Kidney tubule cell (primary cell): ENCODE results near the gene INPP5D.

Source experiments
- DNase-seq: peaks from one replicate; pipeline ENCODE4 v3.0.0-alpha.2; 2018; ENCODE audit warnings: low spot score

Gene INPP5D

GRCh38 chr2:233209533-233210171, 149.5 kb downstream of the INPP5D start:
- DNase-seq: peak; percentile 94

- no peak for DNase-seq
Measured at GRCh38 chr2:233210281-233210680, 150.1 kb downstream of the INPP5D start.

DNA sequence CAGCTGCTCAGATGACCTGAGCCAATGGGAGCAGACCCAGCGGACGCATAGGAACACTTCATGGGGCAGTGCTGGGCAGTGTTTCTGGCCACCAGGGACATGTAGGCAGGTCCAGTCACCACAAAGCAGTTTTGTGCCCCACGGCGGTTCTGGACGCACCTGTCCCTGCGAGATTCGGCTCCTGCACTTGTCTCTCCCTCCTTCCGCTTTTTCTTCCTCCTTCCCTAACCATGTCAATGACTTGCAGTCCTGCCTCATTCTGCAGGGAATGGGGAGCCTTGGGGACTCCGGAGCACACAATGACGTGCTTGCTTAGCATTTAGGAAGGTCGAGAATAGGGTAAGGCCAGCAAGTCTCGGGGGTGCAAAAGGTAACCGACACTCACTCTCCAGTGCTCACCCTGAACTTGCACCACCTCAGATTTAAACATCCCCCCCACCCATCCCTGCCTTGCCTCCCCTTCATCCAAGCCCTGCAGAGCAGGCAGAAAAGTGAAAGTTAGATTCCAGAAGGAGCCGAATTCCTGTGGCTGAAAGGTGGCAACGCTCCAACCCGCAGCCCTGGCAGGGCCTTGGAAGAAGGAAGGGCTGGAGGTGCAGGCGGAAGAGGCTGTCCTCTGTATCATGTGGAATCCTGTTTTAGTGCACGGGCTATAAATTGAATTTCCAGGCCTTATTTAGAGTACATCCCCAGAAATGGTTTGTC, 150.9 kb downstream of the INPP5D start:
- DNase-seq: peak; percentile 91

DNA sequence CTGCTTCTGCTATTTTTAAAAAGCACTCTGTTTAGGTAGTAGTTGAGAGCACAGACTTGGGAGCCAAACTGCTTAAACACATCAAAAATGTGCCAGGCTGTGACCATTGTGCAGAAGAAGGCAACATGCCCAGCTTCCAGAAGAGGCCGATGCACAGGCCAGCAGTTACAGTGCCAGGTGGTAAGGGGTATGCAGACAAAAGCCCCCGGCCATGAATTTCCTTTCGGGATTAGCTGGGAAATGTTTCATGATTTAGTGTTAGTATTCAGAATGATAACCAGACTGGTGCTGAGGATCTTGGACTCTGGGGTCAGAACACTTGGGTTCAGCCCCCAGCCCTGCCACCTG, 151.4 kb downstream of the INPP5D start:
- DNase-seq: no peak

DNA sequence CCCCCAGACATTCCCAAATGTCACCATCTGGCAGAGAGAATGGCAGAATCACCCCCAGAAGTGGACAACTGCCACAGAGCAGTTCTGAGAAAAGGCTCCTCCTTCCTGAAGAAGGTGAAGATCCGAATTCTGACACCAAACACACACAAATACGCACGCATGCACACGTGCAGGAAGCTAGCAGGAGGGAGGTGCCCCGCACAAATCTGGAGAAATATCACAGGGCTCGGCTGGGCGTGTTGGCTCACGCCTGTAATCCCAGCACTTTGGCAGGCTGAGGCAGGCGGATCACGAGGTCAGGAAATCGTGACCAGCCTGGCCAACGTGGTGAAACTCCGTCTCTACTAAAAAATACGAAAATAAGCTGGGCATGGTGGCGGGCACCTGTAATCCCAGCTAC, 152.9 kb downstream of the INPP5D start:
- DNase-seq: no peak

GRCh38 chr2:233213975-233214374, 153.8 kb downstream of the INPP5D start:
- no peak for DNase-seq

GRCh38 chr2:233217892-233218377, 157.8 kb downstream of the INPP5D start:
- no peak for DNase-seq

GRCh38 chr2:233218836-233219235, 158.7 kb downstream of the INPP5D start:
- DNase-seq: no peak

DNA sequence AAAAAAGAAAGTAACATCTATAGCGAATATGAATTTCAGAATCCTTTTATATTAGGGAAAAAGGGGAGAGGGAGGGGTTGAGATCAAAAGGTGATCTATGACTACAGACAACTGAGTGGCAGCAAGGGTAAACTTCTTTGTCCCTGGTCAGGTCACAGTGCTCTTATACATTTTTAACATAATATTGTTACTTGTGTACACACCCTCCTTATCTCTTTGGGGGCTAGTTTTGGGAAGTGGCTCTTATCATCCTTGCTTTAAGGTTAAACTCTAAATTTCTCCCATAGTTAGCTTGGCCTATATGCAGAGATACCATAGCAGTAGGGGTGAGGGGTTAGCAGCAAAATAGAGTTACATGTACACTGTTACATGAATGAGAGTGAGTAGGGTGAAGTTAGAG, 159.7 kb downstream of the INPP5D start:
- no peak for DNase-seq

DNA sequence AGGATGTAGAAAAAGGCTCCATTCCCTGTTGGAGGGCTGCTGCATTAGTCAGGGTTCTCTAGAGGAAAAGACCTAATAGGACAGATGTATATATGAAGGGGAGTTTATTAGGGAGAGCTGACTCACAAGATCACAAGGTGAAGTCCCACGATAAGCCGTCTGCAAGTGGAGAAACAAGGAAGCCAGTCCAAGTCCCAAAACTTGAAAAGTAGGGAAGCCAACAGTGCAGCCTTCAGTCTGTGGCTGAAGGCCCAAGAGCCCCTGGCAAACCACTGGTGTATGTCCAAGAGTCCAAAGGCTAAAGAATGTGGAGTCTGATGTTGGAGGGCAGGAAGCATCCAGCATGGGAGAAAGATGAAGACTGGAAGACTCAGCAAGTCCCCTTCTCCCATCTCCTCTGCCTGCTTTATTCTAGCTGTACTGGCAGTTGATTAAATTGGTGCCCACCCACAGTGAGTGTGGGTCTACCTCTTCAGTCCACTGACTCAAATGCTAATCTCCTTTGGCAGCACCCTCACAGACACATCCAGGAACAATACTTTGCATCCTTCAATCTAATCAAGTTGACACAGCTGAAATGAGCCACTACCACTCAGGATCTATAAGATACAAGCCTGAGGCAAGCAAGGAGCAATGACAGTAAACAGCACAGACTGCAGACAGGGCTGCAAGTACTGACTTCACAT, 161.4 kb downstream of the INPP5D start:
- DNase-seq: peak; percentile 9

DNA sequence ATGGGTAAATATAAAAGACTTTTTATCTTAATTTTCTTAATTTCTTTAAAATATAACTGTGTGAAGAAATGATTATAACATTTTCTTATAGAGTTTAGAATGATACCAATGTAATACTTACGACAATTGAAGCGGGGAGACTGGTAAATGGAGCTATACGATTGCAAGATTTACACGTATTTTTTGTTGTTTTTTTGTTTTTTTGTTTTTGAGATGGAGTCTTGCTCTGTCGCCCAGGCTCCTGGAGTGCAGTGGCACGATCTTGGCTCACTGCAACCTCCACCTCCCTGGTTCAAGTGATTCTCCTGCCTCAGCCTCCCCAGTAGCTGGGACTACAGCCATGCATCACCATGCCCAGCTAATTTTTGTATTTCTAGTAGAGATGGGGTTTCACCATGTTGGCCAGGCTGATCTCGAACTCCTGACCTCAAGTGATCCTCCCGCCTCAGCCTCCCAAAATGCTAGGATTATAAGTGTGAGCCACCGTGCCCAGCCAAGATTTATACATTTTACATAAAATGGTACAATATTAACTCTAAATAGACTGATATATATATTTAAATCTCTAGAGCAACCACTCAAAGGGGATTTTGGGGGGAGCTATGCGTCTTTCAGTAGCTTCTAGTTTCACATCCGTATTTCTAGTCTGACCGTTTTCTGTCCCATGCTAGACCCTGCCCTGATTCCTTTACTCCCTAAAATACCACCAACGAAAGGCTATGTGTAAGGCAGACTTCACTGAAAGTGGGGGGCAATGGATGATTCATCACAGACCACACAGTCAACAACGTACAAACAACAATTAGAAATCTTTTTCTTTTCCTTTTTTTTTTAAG, 163.1 kb downstream of the INPP5D start:
- DNase-seq: no peak

- no peak for DNase-seq
Measured at GRCh38 chr2:233225230-233226068, 165.3 kb downstream of the INPP5D start.

DNA sequence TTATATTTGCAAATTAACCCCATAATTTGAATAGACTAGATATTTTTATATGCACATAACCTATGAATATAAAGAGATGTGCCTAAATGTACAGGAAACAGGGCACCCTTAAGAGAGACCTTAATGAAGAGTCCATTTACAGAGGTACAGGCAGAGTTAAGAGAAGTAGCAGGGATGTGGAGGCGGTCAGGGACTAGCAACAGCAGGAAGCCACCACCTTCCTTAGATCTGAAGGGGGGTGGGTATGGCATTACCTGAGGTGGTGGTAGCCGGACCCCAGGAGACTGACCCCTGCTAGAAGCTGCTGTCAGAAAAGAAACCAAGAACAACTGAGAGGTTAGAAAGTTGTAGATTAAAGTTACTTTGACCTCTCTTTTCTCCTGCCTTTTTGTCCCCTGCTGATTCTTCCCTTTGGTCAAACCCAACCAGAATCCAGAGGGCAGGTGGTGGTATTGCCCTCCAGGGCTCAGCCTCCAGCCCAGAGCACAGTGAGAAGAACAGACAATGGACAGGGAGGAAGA, 166.4 kb downstream of the INPP5D start:
- DNase-seq: no peak

GRCh38 chr2:233227346-233227978, 167.3 kb downstream of the INPP5D start:
- no peak for DNase-seq

- no peak for DNase-seq
Measured at GRCh38 chr2:233228376-233228775, 168.2 kb downstream of the INPP5D start.

DNA sequence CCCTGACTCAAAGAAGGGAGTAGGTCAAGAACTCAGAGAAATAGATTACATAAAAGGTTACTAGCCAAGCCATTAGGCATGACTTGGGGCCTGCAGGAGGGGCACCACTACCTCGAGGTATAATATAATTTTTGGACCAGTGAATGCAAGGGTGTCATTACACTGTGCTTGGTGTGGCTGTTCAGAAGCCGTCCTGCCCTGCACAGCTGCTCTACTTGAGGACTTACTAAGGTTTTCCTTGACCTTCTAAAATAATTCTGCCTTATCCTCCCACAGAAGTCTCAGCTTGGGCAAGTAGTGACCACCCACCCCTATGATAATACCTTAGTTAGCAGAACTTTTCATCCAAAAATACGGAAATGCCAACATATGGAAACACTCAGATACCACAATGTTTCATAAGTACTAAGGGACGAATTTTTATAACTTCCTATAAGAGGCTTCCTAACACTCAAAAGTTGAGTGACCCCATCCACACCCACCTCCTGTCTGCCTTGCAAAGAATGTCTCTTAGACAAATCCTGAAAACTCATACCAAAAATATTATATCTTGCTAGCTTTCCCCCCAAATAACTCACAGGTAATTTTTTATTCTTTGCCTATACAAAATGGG, 173.6 kb downstream of the INPP5D start:
- no peak for DNase-seq

DNA sequence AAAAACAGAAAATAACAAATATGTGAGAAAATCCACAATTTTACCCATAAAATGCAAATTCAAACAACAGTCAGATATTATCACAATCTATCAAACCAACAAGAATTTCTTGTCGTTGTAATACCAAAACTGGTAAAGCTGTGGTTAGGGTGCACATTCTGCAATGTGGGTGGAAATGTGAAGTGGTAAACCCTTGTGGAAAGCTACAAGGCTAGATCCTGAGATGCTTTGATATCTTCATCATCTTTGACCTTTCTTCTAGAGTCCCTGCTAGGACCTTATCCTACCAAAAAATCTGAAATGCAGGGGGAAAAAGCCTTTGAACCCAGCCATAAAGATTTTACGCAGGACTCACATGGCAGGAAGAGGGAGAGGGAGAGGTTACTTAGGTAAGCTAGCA, 174.1 kb downstream of the INPP5D start:
- DNase-seq: no peak

- DNase-seq: no peak
Measured at GRCh38 chr2:233234996-233235395, 174.9 kb downstream of the INPP5D start.

DNA sequence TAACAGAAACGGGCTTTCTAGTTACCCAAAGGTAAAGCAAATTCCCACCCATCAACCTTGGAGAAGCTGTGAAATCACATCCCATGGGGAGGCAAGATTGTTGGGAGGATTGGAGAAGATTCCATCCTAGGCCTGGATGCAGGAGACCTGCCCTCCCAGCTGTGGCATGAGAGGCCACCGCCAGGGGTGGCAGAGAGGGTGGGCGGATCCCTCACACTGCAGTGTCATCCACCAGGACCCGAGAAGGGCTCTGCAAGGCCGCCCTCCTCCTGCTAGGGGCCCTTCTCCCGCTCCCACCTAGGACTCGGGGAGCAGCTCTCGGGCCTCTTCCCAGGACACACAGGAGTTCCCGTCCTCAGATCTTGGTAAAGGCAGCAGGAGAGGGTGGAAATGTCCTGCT, 175.8 kb downstream of the INPP5D start:
- no peak for DNase-seq
